ENCODE data around the gene SHISA8. TPM values are rescaled to one million over a fixed set of nuclear protein-coding genes. Genes with fewer than 3 reads are reported as not detected.
"Not testable (repeated sequence)": the region's sequence is repeated elsewhere in the genome, so short reads cannot be mapped to it uniquely, and the experiment has no call there.

SHISA8 gene
- total and polyA plus RNA-seq, 2 of the 13 experiments (the other 11 are each of a cell fraction or from before 2014, with no cell fraction given), result not detected

- intact Hi-C loops (cut with micrococcal nuclease; ENCODE audit: unreplicated experiment), result not testable (repeated sequence)
Measured at GRCh38 chr22:41948928-41949296, 34.0 kb upstream of the SHISA8 start.

GRCh38 chr22:41948142-41948541 is 33.3 kb upstream of the SHISA8 start:
- Histone ChIP-seq H3K4me3 (replicated peaks in 1 of 3; ENCODE audit: insufficient read depth in 1 of 3, low read depth in 2 of 3, low read length in 3 of 3) (peak overlapping the region in 1 of 3 experiments; percentile 79; a peak in 2 of 6 replicates), H3K9me3 (ENCODE audit: low read length) (no peaks in the 10 kb centered on the region), H3K27me3 (ENCODE audit: control insufficient read depth in 1 of 2, insufficient read depth in 2 of 2, low read length in 2 of 2) (no peaks in the 10 kb centered on the region), H3K27ac (ENCODE audit: extremely low read length, insufficient read depth, low read length) (no peak overlapping the region), H3K9ac (ENCODE audit: insufficient read depth, low read depth, low read length) (no peak overlapping the region), H4K20me1 (ENCODE audit: insufficient read depth, low read length) (no peaks in the 10 kb centered on the region), H3K79me2 (ENCODE audit: insufficient read depth, low read length) (peaks cover 13% of the 10 kb centered on the region), H2AFZ (ENCODE audit: low read length) (no peak overlapping the region), H3K4me1 (ENCODE audit: insufficient read depth, low read length) (peaks cover 71% of the 10 kb centered on the region), H3K4me2 (ENCODE audit: low read depth, low read length) (peak overlapping the region; percentile 95), H3K36me3 (replicated peaks in 1 of 2; ENCODE audit: control insufficient read depth in 1 of 2, insufficient read depth in 2 of 2, low read length in 2 of 2) (peaks cover 2 to 18% of the 10 kb centered on the region in 2 experiments; a peak in 3 of 5 replicates)
- FAIRE-seq (no peak), ATAC-seq (no peak), DNase-seq (ENCODE audit: low spot score) (peak; percentile 45)
- CTCF ChIA-PET (ENCODE audit: low intra/inter-chr PET ratio, low total read pairs), result no interaction called here
- WGBS (ENCODE audit: low lambda C conversion rate), result 57% methylated on average over 2 of the region's 2 CpGs
- POLR2A ChIA-PET, result interaction anchor here (0.7 kb wide), 1 partner anchor 132 kb away, joined by 3 read pairs; no protein-coding TSS in a partner anchor
- TF ChIP-seq SALL1 (CRISPR knock-in tag; IDR thresholded peaks at IDR 0.05) (no peak), BORCS8-MEF2B (CRISPR knock-in tag; IDR thresholded peaks at IDR 0.05) (no peak), HES4 (CRISPR knock-in tag; IDR thresholded peaks at IDR 0.05; ENCODE audit: borderline replicate concordance) (no peak), FOXA1 (IDR thresholded peaks at IDR 0.05) (no peak), FOXA1 (CRISPR knock-in tag; IDR thresholded peaks at IDR 0.05) (no peak), ZNF749 (CRISPR knock-in tag; IDR thresholded peaks at IDR 0.05; ENCODE audit: borderline replicate concordance) (no peak), PPARG (CRISPR knock-in tag; conservative IDR thresholded peaks at IDR 0.05) (no peak), ZSCAN29 (CRISPR knock-in tag; conservative IDR thresholded peaks at IDR 0.05) (no peak), AKAP8 (CRISPR knock-in tag; IDR thresholded peaks at IDR 0.05) (no peak), SNAPC2 (CRISPR knock-in tag; IDR thresholded peaks at IDR 0.05) (no peak), ZNF251 (CRISPR knock-in tag; IDR thresholded peaks at IDR 0.05) (no peak), ZNF546 (CRISPR knock-in tag; conservative IDR thresholded peaks at IDR 0.05) (no peak), NCOA1 (CRISPR knock-in tag; IDR thresholded peaks at IDR 0.05) (no peak), SETDB1 (CRISPR knock-in tag; IDR thresholded peaks at IDR 0.05; ENCODE audit: borderline replicate concordance) (no peak), PHF21A (CRISPR knock-in tag; IDR thresholded peaks at IDR 0.05) (no peak)
- TF ChIP-seq, protein P1, sequence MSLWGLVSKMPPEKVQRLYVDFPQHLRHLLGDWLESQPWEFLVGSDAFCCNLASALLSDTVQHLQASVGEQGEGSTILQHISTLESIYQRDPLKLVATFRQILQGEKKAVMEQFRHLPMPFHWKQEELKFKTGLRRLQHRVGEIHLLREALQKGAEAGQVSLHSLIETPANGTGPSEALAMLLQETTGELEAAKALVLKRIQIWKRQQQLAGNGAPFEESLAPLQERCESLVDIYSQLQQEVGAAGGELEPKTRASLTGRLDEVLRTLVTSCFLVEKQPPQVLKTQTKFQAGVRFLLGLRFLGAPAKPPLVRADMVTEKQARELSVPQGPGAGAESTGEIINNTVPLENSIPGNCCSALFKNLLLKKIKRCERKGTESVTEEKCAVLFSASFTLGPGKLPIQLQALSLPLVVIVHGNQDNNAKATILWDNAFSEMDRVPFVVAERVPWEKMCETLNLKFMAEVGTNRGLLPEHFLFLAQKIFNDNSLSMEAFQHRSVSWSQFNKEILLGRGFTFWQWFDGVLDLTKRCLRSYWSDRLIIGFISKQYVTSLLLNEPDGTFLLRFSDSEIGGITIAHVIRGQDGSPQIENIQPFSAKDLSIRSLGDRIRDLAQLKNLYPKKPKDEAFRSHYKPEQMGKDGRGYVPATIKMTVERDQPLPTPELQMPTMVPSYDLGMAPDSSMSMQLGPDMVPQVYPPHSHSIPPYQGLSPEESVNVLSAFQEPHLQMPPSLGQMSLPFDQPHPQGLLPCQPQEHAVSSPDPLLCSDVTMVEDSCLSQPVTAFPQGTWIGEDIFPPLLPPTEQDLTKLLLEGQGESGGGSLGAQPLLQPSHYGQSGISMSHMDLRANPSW (CRISPR knock-in tag; IDR thresholded peaks at IDR 0.05; ENCODE audit: borderline replicate concordance), result no peak
- no TSS peak for BruUV-seq (replicated peaks)
- intact Hi-C loops (cut with micrococcal nuclease; ENCODE audit: unreplicated experiment), result no loop called here
- in situ Hi-C loops (cut with HindIII; ENCODE audit: extremely low pct_ligation_motif_present, low pct_unique_long_range_greater_than_20kb), result no loop called here

More at GRCh38 chr22:41948928-41949296, 34.0 kb upstream of the SHISA8 start:
- in situ Hi-C loops (cut with HindIII; ENCODE audit: extremely low pct_ligation_motif_present, low pct_unique_long_range_greater_than_20kb); H3K27me3 ChIP-seq (ENCODE audit: control insufficient read depth in 1 of 2, insufficient read depth in 2 of 2, low read length in 2 of 2); H4K20me1 ChIP-seq (ENCODE audit: insufficient read depth, low read length); H3K27ac ChIP-seq (ENCODE audit: extremely low read length, insufficient read depth, low read length); H2AFZ ChIP-seq (ENCODE audit: low read length); ATAC-seq; DNase-seq (ENCODE audit: low spot score); BruUV-seq (replicated peaks); H3K9ac ChIP-seq (ENCODE audit: insufficient read depth, low read depth, low read length); H3K9me3 ChIP-seq (ENCODE audit: low read length); POLR2A ChIA-PET; FAIRE-seq; CTCF ChIA-PET (ENCODE audit: low intra/inter-chr PET ratio, low total read pairs): not testable (repeated sequence)
- Histone ChIP-seq H3K4me2 (ENCODE audit: low read depth, low read length) (peak overlapping the region; percentile 72), H3K79me2 (ENCODE audit: insufficient read depth, low read length) (peaks cover 13% of the 10 kb centered on the region), H3K36me3 (replicated peaks in 1 of 2; ENCODE audit: control insufficient read depth in 1 of 2, insufficient read depth in 2 of 2, low read length in 2 of 2) (peaks cover 0 to 10% of the 10 kb centered on the region in 2 experiments; a peak in 1 of 5 replicates), H3K4me1 (ENCODE audit: insufficient read depth, low read length) (peaks cover 70% of the 10 kb centered on the region), H3K4me3 (replicated peaks in 1 of 3; ENCODE audit: insufficient read depth in 1 of 3, low read depth in 2 of 3, low read length in 3 of 3) (peak overlapping the region in 1 of 3 experiments; percentile 51; a peak in 2 of 6 replicates)
- WGBS (ENCODE audit: low lambda C conversion rate), result 78% methylated on average over 8 of the region's 8 CpGs
- TF ChIP-seq ZNF460 (CRISPR knock-in tag; IDR thresholded peaks at IDR 0.05; ENCODE audit: borderline replicate concordance), result peak; percentile 39; the same call in 1 of the 2 replicates

Measured in HepG2 (cell line).